ENCODE data around the gene MS4A10.

- TF ChIP-seq, protein P1, sequence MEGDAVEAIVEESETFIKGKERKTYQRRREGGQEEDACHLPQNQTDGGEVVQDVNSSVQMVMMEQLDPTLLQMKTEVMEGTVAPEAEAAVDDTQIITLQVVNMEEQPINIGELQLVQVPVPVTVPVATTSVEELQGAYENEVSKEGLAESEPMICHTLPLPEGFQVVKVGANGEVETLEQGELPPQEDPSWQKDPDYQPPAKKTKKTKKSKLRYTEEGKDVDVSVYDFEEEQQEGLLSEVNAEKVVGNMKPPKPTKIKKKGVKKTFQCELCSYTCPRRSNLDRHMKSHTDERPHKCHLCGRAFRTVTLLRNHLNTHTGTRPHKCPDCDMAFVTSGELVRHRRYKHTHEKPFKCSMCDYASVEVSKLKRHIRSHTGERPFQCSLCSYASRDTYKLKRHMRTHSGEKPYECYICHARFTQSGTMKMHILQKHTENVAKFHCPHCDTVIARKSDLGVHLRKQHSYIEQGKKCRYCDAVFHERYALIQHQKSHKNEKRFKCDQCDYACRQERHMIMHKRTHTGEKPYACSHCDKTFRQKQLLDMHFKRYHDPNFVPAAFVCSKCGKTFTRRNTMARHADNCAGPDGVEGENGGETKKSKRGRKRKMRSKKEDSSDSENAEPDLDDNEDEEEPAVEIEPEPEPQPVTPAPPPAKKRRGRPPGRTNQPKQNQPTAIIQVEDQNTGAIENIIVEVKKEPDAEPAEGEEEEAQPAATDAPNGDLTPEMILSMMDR (IDR thresholded peaks at IDR 0.05; ENCODE audit: poor library complexity) = no peak
- TF ChIP-seq EZH2 (IDR thresholded peaks at IDR 0.05; ENCODE audit: borderline replicate concordance) = no peak
Observed at GRCh38 chr11:60790726-60791125, 5.6 kb downstream of the MS4A10 start.
